GM12892 (cell line): ENCODE results near the gene DNER.

Source experiments
- POLR2A ChIP-seq: IDR thresholded peaks from 2 replicates; pipeline ENCODE4 v1.6.1; 2011; ENCODE audit warnings: low read depth, low read length, control low read depth
- POLR2AphosphoS5 ChIP-seq: IDR thresholded peaks from 2 replicates; pipeline ENCODE4 v1.6.1; 2011; ENCODE audit warnings: low read depth, low read length, control low read depth
- TAF1 ChIP-seq: IDR thresholded peaks from 2 replicates; pipeline ENCODE4 v1.6.1; 2011; ENCODE audit warnings: low read depth, mild to moderate bottlenecking, control low read depth, low read length, borderline replicate concordance

GRCh38 chr2:229665158-229665557 is 49.2 kb downstream of the DNER start:
- TF ChIP-seq POLR2A (no peak), TAF1 (no peak), POLR2AphosphoS5 (no peak)
